Endodermal cell (in vitro differentiated cells): ENCODE measurements around the gene EIPR1. TPM values are rescaled to one million over a fixed set of nuclear protein-coding genes. Genes with fewer than 3 reads are reported as not detected.

Experiments used
- DNase-seq: peaks from one replicate; pipeline ENCODE4 v3.0.0-alpha.2; 2017
- H3K27ac ChIP-seq: 2 replicates; pipeline ENCODE4 v1.5.1; 2013; ENCODE audit warnings: mild to moderate bottlenecking, low read depth, low read length, moderate library complexity
- H3K27me3 ChIP-seq: 2 replicates; pipeline ENCODE4 v1.6.1; 2013; ENCODE audit warnings: mild to moderate bottlenecking, low read length, moderate library complexity; ENCODE audit not compliant: insufficient read depth, control insufficient read depth, poor library complexity, severe bottlenecking
- H3K36me3 ChIP-seq: 2 replicates; pipeline ENCODE4 v1.7.0; 2013; ENCODE audit warnings: mild to moderate bottlenecking, low read length, moderate library complexity; ENCODE audit not compliant: control insufficient read depth, insufficient read depth
- H3K4me1 ChIP-seq: one replicate; pipeline ENCODE4 v1.7.0; 2013; ENCODE audit warnings: low read length; ENCODE audit not compliant: control insufficient read depth, insufficient read depth
- H3K4me3 ChIP-seq: 2 replicates; pipeline ENCODE4 v1.5.1; 2013; ENCODE audit warnings: mild to moderate bottlenecking, low read length, moderate library complexity
- H3K9ac ChIP-seq: 2 replicates; pipeline ENCODE4 v1.6.1; 2013; ENCODE audit warnings: mild to moderate bottlenecking, low read length, moderate library complexity; ENCODE audit not compliant: poor library complexity, severe bottlenecking; ENCODE audit errors: extremely low read depth
- H3K9me3 ChIP-seq: 2 replicates; pipeline ENCODE4 v1.6.1; 2013; ENCODE audit warnings: mild to moderate bottlenecking, low read length, moderate library complexity; ENCODE audit not compliant: control insufficient read depth
- H3K27ac Mint-ChIP-seq: 2 replicates; pipeline ENCODE4 v1.8.0; 2020; ENCODE audit warnings: mixed read lengths
- H3K27me3 Mint-ChIP-seq: 2 replicates; pipeline ENCODE4 v1.8.0; 2021; ENCODE audit warnings: mild to moderate bottlenecking, mixed read lengths; ENCODE audit not compliant: insufficient read depth
- H3K36me3 Mint-ChIP-seq: 2 replicates; pipeline ENCODE4 v1.8.0; 2020; ENCODE audit warnings: low read depth, mixed read lengths
- H3K4me1 Mint-ChIP-seq: 2 replicates; pipeline ENCODE4 v1.8.0; 2020; ENCODE audit warnings: mixed read lengths
- H3K4me3 Mint-ChIP-seq: 2 replicates; pipeline ENCODE4 v1.8.0; 2020; ENCODE audit warnings: mild to moderate bottlenecking, moderate library complexity, mixed read lengths
- H3K9me3 Mint-ChIP-seq: 2 replicates; pipeline ENCODE4 v1.8.0; 2020; ENCODE audit warnings: mild to moderate bottlenecking, mixed read lengths
- WGBS, 2 experiments: methylation state at CpG; one replicate each; pipeline versions ENCODE4 v1.1.5 to v1.1.7; 2013; ENCODE audit warnings: missing lambda C conversion rate in 2 of 2, mixed read lengths in 1 of 2; ENCODE audit not compliant: insufficient coverage in 1 of 2, insufficient read length in 1 of 2; 5-methylcytosine and 5-hydroxymethylcytosine counted together
- total RNA-seq, 2 donors: library from RNA; stranded (reverse); fragmentation: NEBNext Ultra II Directional in 1 of 2; extraction: Animal tissue kit (Norgen Biotek cat#: 25700) in 1 of 2; gene quantifications; 2 replicates in 1 of 2; 3 replicates in 1 of 2; pipeline ENCODE4 v1.2.1, GENCODE V29; 2021
- TF ChIP-seq, protein P1 (sequence below): fragments of 200-600 bp; sonication (generic); conservative IDR thresholded peaks from 2 replicates; pipeline ENCODE4 v1.5.0; 2021; ENCODE audit warnings: antibody characterized with exemption, mild to moderate bottlenecking

The EIPR1 gene
- total RNA-seq, 2 donors from 2014 or later, result 30.1 to 36.8 TPM

DNA sequence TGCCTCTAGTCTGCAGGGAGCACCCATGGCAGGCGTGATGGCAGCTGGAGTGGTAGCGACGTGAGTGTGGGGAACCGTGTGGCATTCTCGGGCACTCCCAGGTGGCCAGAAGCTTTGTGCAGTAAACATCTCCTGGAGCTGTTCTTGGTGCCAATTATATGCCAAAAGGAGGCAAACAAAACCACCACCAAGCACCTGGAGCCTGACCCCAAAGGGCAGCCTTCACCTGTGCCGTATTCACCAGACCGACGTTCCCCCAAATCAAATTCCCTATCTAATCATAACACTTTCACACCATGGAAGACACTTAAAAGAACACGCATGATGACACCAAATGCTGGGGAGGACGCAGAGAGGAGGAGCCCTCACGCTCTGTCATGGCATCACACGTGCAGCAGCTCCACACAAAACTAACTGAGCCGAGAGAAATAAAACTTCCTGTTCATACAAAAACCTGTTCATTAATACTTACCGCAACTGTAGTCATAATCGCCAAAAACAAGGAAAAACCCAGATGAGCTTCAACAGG lies 123.6 kb downstream of the EIPR1 start:
- no peak for DNase-seq
- H3K27ac ChIP-seq, result no peak overlapping the region
- no peaks in the 10 kb centered on the region for H3K27me3 ChIP-seq
- H3K4me3 ChIP-seq, result no peak overlapping the region
- Mint-ChIP-seq H3K9me3 (peaks cover 22% of the 10 kb centered on the region), H3K27ac (peak overlapping the region; percentile 7), H3K27me3 (no peaks in the 10 kb centered on the region), H3K4me1 (no peaks in the 10 kb centered on the region), H3K36me3 (peaks cover 46% of the 10 kb centered on the region), H3K4me3 (no peak overlapping the region)
- TF ChIP-seq, protein P1, sequence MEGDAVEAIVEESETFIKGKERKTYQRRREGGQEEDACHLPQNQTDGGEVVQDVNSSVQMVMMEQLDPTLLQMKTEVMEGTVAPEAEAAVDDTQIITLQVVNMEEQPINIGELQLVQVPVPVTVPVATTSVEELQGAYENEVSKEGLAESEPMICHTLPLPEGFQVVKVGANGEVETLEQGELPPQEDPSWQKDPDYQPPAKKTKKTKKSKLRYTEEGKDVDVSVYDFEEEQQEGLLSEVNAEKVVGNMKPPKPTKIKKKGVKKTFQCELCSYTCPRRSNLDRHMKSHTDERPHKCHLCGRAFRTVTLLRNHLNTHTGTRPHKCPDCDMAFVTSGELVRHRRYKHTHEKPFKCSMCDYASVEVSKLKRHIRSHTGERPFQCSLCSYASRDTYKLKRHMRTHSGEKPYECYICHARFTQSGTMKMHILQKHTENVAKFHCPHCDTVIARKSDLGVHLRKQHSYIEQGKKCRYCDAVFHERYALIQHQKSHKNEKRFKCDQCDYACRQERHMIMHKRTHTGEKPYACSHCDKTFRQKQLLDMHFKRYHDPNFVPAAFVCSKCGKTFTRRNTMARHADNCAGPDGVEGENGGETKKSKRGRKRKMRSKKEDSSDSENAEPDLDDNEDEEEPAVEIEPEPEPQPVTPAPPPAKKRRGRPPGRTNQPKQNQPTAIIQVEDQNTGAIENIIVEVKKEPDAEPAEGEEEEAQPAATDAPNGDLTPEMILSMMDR, result no peak
- peaks cover 26% of the 10 kb centered on the region for H3K36me3 ChIP-seq
- H3K9ac ChIP-seq, result no peak overlapping the region
- peaks cover 26% of the 10 kb centered on the region for H3K9me3 ChIP-seq
- WGBS, 2 experiments, result 88 to 95% methylated on average over 8 to 15 of the region's 15 CpGs
- no peaks in the 10 kb centered on the region for H3K4me1 ChIP-seq

DNA sequence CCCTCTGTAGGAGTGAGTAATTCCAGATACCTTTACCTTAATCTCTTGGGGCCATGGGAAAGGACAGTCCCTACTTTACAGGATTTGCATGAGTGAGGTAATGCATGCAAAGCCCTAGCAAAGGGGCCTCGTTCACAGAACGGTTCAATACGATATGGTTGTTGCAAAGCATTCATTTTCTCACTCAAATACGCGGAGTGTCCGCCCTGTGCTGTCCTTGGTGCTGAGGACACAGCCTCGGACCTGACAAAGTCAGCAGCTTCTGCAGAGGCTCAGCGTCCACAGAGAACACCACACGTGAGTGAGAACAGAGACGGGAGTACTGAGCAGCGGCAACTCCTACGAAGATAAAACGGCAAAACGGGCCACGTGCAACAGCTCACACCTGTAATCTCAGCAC lies 125.7 kb downstream of the EIPR1 start:
- H3K4me3 ChIP-seq, result no peak overlapping the region
- H3K4me1 Mint-ChIP-seq, result no peaks in the 10 kb centered on the region
- peaks cover 65% of the 10 kb centered on the region for H3K36me3 Mint-ChIP-seq
- 92 to 94% methylated on average over 15 of the region's 15 CpGs for WGBS, 2 experiments
- peaks cover 37% of the 10 kb centered on the region for H3K9me3 ChIP-seq
- no peaks in the 10 kb centered on the region for H3K27me3 ChIP-seq
- H3K27me3 Mint-ChIP-seq, result no peaks in the 10 kb centered on the region
- no peak overlapping the region for H3K27ac Mint-ChIP-seq
- TF ChIP-seq, protein P1, result no peak
- H3K27ac ChIP-seq, result no peak overlapping the region
- H3K9me3 Mint-ChIP-seq, result peaks cover 42% of the 10 kb centered on the region
- H3K4me3 Mint-ChIP-seq, result no peak overlapping the region
- H3K9ac ChIP-seq, result no peak overlapping the region
- H3K4me1 ChIP-seq, result no peaks in the 10 kb centered on the region
- H3K36me3 ChIP-seq, result peaks cover 19% of the 10 kb centered on the region
- no peak for DNase-seq

DNA sequence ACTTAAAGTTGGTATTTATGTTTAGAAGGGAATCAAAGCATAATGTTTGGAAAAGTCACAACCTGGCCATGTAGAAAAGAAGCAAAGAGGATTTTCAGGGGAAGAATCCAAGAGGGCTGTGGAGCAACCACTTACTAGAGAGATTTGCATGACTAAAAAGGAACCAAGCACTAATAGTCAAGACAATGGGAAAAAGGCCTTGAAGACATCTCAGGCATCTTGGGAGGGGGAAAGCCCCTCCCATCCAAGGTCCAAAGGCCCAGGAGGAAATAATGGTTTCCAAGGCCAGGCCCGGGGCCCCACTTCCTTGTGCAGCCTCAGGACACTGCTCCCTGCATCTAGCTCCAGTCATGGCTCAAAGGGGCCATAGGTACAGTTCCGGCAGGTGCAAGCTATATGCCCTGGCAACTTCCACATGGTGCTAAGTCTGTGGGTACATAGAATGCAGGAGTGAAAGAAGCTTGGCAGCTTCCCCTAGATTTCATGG lies 128.1 kb downstream of the EIPR1 start:
- H3K27ac Mint-ChIP-seq, result no peak overlapping the region
- TF ChIP-seq, protein P1, result no peak
- Histone ChIP-seq H3K4me1 (no peaks in the 10 kb centered on the region), H3K9ac (no peak overlapping the region), H3K36me3 (peaks cover 19% of the 10 kb centered on the region), H3K27me3 (no peaks in the 10 kb centered on the region), H3K9me3 (peaks cover 49% of the 10 kb centered on the region), H3K4me3 (peak overlapping the region; percentile 69), H3K27ac (no peak overlapping the region)
- no peaks in the 10 kb centered on the region for H3K27me3 Mint-ChIP-seq
- no peak overlapping the region for H3K4me3 Mint-ChIP-seq
- H3K4me1 Mint-ChIP-seq, result peaks cover 7% of the 10 kb centered on the region
- DNase-seq, result no peak
- peaks cover 50% of the 10 kb centered on the region for H3K9me3 Mint-ChIP-seq
- 87 to 100% methylated on average over 1 to 2 of the region's 2 CpGs for WGBS, 2 experiments
- H3K36me3 Mint-ChIP-seq, result peaks cover 63% of the 10 kb centered on the region
